HG03457 (cell line): ENCODE data around the gene PACSIN2.
"Not testable (repeated sequence)": the region's sequence is repeated elsewhere in the genome, so short reads cannot be mapped to it uniquely, and the experiment has no call there.

Experiments
- ATAC-seq: cut with Tn5 transposase; IDR thresholded peaks from one replicate; pipeline ENCODE4 v1.9.1; 2021; ENCODE audit warnings: moderate number of reproducible peaks; ENCODE audit not compliant: unreplicated experiment

PACSIN2 gene

GRCh38 chr22:42947211-42947990 lies 67.5 kb downstream of the PACSIN2 start:
- ATAC-seq, result no peak

GRCh38 chr22:42946546-42947198 lies 68.3 kb downstream of the PACSIN2 start:
- no peak for ATAC-seq

GRCh38 chr22:42945736-42946135 lies 69.2 kb downstream of the PACSIN2 start:
- no peak for ATAC-seq

- no peak for ATAC-seq
Observed at GRCh38 chr22:42945027-42945426, 69.9 kb downstream of the PACSIN2 start.

GRCh38 chr22:42944409-42944808 lies 70.5 kb downstream of the PACSIN2 start:
- ATAC-seq, result no peak

GRCh38 chr22:42943981-42944380 lies 71.0 kb downstream of the PACSIN2 start:
- no peak for ATAC-seq

GRCh38 chr22:42942351-42942750 lies 72.6 kb downstream of the PACSIN2 start:
- ATAC-seq, result no peak

GRCh38 chr22:42939941-42940653 lies 74.9 kb downstream of the PACSIN2 start:
- no peak for ATAC-seq

- ATAC-seq, result no peak
Observed at GRCh38 chr22:42939451-42939881, 75.5 kb downstream of the PACSIN2 start.

GRCh38 chr22:42938976-42939375 lies 76.0 kb downstream of the PACSIN2 start:
- ATAC-seq, result no peak

GRCh38 chr22:42938449-42938848 lies 76.5 kb downstream of the PACSIN2 start:
- ATAC-seq, result no peak

GRCh38 chr22:42937164-42937843 lies 77.6 kb downstream of the PACSIN2 start:
- ATAC-seq, result no peak

- not testable (repeated sequence) for ATAC-seq
Observed at GRCh38 chr22:42936680-42937079, 78.3 kb downstream of the PACSIN2 start.

- ATAC-seq, result no peak
Observed at GRCh38 chr22:42934338-42934737, 80.6 kb downstream of the PACSIN2 start.

GRCh38 chr22:42933485-42934091 lies 81.4 kb downstream of the PACSIN2 start:
- ATAC-seq, result no peak

GRCh38 chr22:42932857-42933484 lies 82.0 kb downstream of the PACSIN2 start:
- ATAC-seq, result no peak

GRCh38 chr22:42932197-42932519 lies 82.8 kb downstream of the PACSIN2 start:
- ATAC-seq, result no peak

GRCh38 chr22:42931421-42932196 lies 83.3 kb downstream of the PACSIN2 start:
- no peak for ATAC-seq

- no peak for ATAC-seq
Observed at GRCh38 chr22:42930810-42931420, 84.0 kb downstream of the PACSIN2 start.
